GM21526 (cell line): ENCODE data around the gene NIM1K.
"Not testable (repeated sequence)": the region's sequence is repeated elsewhere in the genome, so short reads cannot be mapped to it uniquely, and the experiment has no call there.

Experiments
- ATAC-seq: cut with Tn5 transposase; IDR thresholded peaks from one replicate; pipeline ENCODE4 v1.9.1; 2021; ENCODE audit warnings: moderate library complexity; ENCODE audit not compliant: unreplicated experiment, low FRiP score

The NIM1K gene

DNA sequence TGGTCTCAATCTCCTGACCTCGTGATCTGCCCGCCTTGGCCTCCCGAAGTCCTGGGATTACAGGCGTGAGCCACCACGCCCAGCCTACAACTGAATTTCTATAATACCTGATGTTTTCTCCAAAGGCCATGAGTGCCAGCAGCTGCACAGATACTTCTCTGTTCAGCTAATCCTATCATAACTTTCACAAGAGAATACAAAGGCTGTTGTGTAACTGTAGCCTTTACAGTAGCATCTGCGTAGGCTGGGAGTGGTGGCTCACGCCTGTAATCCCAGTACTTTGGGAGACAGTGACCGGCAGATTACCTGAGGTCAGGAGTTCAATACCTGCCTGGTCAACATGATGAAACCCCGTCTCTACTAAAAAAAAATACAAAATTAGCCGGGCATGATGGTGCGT is 8.9 kb upstream of the NIM1K start:
- not testable (repeated sequence) for ATAC-seq

DNA sequence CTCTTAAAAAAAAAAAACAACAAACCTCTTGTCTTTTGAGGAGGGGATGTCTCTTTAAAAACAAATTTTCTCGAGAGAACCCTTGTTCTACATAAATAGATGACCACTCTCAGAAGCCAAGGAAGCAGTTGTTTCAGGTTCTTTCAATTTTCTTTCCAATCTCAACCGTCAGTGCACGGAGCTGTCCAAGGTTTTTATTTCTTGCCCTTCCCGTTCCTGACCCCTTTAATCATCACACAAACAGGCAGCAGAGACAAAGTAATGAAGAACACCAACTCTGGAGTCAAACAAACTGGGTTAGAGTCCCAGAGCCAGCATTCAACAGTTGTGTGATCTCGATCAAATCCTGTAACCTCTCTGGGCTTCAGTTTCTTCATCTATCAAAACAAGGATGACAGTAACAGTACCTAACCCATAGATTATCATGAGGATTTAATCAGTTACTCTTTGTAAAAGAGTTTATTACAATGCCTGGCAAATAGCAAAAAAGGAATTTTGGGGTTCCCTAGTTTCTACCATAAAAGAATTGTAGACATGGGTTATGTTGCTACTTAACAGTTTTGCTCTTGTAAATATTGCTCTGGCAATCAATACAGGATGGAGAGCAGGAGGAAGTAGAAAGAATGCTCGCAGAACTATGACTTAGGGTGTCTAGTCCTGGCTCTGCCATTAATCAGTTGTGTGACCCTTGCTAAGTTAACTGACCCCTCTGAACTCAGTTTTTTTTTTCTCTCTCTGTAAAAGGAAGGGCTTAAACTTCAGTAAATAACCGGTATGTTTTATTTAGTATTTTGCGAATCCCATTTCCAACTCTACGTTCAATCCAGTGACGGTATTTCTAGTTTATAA is 1.0 kb upstream of the NIM1K start:
- no peak for ATAC-seq

DNA sequence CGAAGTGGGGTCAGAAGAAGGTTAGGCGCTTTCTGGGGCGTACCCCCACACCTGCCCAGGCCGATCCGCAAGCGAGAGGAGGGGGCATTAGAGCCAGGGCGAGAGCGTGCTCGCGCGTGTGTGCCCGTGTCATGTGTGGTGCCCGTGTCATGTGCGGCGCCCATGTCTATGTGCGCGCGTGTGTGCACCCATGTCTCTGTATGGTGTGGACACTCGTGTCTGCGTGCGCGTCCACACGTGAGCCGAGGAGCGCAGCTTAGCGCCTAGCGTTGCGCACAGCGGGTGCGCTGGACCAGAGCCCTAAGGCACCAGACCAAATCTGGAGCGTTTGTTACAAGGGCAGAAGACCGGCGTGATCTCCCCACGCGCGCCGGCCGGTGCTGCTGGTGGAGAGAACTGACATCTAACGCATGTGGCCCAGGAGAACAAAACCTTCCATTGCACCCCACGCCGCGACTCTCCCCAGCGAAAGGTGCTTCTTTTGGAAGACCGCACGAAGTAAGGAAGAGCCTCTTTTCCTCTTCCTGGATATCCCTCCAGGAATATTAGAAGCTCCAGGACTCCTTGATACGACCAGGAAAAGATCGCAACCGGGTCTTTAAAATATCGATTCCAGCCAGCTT is 644 bp downstream of the NIM1K start:
- peak; percentile 18 for ATAC-seq

DNA sequence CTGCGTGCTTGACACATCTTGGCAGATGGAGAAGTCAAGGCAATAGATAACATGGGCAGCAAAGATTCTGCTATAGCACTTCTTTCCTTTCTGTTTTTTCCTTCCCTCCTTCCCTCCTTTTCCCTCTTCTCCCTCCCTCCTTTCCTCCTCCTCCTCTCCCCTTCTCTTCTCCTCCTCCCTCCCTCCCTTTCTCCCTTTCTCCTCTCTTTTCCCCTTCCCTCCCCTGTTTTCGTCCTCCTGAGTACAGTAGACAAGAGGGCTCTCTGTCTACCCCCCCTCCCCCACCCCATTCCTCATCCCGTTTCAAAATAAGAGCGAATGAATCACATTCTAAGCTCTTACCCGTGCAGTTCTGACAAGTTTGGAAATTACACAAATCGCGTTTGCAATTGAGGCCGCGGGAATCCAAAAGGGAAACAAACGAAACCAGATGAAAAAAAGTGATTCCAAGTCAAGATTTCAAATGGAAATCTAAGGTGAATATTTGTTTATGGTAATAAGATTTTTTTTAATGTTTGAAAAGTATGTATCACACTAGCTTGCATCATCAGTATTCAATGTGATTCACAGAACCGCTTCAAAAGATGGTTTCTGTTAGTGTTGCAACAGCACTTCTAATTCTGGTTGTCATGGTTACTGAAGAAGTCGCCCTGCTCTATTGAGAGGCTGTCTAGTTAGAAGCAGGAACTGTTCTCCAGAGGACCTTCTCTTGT is 1.3 kb downstream of the NIM1K start:
- ATAC-seq, result peak; percentile 63

DNA sequence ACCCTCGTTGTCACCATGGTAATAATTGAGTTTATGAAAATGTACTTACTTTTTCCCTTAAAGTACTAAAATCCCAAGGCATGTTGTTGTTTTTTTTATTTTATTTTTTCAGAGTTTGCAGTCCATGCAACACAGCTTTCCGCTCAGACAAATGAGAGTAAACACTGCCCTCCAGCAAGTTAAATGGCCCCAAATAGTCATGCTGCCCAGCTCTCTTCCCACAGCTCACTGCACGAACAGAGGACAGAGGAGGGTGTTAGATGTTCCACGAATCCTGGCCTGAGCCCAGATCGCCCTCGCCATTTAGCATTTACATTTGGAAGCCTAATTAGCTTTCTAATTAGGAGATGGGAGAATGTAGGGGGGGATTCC is 1.9 kb downstream of the NIM1K start:
- no peak for ATAC-seq

DNA sequence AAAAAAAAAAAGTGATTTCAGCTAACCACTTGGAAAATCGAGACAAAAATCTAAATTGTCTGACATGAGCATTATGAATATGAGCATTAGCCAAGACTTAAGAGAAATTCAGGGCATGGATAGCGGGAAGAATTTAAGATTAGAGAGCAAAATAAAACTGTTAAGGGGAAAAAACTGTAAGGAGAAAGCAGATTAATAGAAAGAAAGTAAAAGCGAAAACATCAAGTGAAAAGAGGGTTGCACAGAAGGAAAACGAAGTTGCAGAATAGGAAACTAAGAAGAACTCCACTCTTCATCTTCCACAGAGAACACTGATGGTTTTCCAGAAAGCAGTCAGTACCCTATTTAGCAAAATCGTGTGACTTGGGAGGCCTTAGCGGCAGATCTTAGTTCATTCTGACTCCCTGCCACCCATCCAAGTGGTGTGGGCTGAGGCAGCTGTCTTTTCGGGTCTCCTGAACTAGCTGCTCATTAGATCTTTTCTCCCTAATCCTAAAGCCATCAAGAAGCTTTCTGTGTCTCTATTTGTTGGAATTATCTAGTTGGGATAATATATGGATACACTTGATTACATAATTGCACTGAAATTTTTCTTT is 3.7 kb downstream of the NIM1K start:
- ATAC-seq, result no peak

DNA sequence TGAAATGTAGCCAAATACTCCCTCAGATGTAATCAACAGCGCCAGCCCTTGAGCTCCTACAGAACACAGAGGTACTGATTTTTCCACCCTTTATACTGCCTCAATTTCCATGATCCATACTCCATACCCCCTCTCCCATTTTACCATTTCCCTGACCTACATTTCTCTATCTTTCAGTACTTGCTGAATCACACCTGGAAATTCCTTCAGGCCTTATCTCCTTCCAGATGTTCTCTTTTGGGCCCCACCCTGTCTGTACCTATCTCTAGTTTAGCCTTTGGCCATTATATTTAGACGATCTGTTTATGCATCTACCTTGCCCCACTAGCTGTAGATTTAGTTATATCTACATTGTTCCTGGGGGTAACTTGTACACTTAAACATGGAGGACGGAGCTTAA is 5.5 kb downstream of the NIM1K start:
- no peak for ATAC-seq

DNA sequence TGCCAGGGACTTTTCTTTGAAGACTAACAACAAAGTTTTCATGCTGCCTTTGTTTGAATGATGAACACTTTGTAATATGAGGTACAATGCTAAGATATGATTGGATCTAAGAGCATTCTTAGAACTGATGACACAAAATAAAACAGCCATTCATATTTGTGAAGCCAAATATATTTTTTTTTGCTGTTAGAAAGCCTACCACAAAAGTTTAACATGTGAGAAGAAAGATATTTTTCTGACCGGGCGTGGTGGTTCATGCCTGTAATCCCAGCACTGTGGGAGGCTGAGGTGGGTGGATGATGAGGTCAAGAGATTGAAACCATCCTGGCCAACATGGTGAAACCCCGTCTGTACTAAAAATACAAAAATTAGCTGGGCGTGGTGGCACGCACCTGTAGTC is 9.4 kb downstream of the NIM1K start:
- not testable (repeated sequence) for ATAC-seq

DNA sequence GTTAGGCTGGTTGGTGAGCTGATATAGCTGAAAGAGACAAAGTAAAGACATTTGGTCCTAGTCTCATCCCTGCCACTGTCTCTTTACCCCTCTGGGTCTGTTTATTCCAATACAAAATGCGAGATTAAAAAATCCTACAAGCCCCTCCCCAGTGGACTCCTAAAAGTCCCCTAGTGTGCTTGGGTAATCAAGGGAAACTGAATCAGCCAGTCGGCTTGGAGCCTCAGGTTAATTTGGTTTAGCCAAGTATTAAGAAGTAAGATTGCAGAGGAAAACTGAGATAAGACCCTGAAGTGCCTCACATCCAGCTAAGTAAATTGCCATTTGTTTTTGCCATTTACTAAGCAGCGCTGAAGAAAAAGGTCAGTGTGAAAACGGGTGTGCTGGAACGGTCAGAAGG is 10.4 kb downstream of the NIM1K start:
- ATAC-seq, result no peak

DNA sequence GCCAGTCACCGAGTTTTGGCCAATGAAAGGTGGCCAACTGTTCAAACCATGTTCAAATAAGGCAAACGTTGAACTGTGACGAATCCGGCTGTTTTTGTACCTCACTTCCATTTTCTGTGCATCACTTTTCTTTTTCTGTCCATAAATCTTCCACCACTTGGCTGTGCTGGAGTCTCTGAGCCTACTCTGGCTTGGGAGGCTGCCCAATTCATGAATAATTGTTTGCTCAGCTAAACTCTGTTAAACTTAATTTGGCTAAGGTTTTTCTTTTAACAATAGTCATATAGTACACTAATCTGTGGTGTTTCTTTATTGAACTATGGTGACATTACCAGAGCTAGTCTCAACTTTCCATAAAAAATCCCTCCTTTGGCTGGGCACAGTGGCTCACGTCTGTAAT is 11.3 kb downstream of the NIM1K start:
- ATAC-seq, result no peak

DNA sequence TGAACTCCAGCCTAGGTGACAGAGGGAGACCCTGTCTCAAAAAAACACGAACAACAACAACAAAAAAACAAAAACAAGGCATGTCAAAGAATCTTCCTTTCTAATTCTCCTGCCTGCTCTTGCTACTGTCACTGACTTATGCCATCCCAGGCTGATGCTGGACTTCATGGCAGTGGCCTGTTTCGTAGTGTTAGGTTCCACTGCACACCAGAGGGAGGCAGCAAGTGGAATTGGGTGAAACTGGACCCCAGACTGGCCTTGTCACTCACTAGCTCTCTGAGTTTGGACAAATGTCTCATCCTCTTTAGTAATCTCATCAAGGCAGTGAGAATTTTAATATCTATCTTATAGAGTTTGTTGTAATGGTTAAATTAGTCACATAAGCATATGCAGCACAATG is 12.9 kb downstream of the NIM1K start:
- no peak for ATAC-seq

DNA sequence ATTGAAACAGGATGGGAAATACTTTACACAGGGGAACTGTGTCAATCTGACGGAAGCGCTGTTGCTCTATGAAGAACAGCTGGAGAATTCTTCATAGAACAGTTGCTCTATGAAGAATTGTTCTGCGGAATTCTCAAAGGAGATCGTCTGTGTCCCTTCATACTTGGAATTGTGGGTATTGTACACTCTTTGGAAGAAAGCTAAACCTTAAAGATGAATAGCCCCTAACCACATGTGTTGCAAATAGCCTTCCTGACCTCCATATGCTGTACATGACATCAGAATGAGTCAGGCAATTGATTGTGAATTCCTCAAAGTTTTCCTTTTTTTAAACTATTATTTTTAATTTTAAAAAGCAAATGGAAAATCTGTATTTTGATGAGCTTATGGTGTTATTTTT is 15.6 kb downstream of the NIM1K start:
- no peak for ATAC-seq

DNA sequence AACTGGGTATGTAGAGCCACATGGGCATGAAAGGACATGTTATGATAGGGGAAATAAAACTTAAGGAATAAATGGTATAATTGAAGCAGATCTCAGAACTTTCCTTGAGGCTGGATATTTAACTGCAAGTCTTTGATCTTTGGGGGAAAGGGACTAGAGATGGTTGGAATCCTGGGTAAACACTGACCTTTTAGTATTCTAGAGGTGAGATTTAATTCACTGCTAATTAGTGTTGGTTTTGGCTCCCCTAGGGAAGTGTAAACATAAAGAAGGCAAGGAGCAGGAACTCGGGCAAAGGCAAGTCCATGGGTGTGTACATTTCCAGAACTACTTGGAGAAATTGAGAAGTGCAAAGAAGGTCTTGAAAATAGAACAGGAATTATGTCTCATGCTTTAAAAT is 16.6 kb downstream of the NIM1K start:
- ATAC-seq, result no peak

DNA sequence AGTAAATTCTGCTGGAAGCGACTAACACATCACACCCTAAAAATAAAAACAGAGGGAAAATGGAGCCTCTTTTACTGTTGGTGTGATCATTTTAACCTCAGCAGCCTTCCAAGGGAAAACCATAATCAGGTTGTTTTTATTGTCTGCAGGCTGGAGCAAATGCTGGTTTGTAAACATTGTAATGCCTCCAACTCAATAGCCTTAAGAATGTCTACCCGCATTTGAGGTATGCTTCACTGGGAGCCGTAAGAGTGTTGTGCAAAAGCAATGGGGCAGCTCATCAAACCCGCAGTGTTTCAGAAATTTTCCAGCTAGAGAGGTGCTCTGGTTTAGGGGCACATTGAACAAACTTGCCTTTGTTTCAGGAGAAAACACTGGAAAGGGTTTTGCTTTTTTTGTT is 17.0 kb downstream of the NIM1K start:
- no peak for ATAC-seq

DNA sequence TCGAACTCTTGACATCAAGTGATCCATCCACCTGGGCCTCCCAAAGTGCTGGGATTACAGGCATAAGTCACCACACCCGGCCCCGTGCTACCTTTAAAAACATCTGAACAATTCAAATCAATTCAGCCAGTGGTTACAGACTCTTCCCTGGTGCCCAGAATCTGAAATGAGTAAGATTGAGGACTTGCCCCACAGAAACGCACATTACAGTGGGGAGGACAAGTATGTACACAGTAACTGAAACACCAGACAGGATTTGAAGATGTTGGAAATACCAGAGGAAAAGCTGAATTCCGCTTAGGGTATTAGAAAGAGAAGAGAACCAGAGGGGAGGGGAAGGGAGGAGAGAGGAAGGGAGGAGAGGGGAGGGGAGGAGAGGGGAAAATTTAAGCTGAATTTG is 17.8 kb downstream of the NIM1K start:
- no peak for ATAC-seq

DNA sequence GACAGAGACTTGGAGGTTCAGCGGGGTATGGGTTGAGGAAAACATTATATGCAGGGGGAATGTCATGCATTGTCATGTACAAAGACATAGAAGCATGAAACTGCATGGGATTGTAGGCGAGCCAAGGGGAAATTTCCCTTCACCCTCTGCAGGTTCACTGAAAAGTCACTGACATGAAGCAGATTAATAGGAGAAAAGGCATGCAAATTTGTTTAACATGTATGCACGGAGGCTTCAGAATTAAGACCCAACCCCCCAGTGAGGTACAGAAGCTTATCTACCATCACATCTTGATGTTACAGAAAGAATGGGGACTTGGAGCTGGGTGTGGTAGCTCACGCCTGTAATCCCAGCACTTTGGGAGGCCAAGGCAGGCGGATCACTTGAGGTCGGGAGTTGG is 18.5 kb downstream of the NIM1K start:
- no peak for ATAC-seq

DNA sequence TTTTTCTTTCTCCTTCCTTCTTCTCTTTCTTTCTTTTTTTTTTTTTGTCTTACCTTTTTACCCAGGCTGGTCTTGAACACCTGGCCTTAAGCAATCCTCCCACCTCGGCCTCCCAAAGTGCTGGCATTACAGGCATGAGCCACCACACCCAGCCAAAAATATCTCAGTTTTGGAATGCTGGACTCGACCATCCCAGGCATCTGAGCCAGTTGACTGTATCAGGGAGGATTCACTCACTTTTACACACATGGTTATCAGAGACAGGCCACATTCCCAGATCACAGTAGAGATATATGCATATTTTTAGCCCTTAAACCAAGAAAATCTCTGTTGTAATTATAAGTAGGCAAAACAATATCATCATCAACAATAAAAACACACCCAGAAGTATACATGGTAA is 21.9 kb downstream of the NIM1K start:
- no peak for ATAC-seq

DNA sequence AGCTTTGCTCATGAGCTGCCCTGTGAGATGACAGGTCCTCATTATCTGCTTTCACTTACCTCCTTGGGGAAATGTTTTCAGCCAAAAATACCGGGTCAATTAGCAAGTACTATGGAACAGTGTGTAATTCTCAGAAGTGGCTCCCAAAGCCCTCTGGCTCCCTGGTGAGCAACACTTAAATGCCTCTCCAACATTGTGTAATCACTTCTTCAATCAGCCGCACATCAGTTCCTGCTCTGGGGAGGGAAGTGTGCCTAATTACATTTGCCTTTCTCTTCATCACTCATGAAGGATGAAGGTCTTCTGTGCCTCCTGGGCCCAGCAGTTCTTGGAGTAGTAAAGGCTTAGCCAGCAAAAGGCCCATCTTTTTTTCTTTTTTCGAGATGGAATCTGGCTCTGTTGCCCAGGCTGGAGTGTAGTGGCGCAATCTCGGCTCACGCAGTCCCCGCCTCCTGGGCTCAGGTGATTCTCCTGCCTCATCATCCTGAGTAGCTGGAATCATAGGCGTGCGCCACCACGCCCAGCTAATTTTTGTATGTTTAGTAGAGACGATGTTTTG is 23.1 kb downstream of the NIM1K start:
- ATAC-seq, result no peak

DNA sequence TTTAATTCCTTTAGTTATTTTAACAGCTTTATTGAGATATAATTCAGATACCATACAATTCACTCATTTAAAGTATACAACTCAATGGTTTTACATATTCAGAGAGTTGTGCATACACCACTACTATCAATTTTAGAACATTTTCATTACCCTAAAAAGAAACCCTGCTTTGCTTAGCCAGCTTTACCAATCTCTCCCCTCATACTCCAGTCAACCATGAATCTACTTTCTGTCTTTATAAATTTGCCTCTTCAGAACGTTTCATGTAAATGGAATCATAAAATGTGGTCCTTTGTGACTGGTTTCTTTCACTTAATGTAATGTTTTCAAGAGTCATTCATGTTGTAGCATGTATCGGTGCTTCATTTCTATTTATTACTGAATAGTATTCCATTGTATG is 24.9 kb downstream of the NIM1K start:
- no peak for ATAC-seq

DNA sequence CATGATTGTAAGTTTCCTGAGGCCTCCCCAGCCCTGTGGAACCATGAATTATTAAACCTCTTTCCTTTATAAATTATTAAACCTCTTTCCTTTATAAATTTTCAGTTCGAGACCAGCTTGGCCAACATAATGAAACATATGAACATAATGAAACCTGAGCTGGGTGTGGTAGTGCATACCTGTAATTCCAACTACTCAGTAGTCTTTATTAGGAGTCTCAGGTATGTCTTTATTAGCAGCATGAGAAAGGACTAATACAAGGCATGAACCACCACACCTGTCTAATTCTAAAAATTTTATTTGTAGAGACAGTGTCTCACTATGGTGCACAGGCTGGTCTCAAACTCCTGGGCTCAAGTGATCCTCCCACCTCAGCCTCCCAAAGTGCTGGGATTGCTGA is 27.1 kb downstream of the NIM1K start:
- no peak for ATAC-seq

DNA sequence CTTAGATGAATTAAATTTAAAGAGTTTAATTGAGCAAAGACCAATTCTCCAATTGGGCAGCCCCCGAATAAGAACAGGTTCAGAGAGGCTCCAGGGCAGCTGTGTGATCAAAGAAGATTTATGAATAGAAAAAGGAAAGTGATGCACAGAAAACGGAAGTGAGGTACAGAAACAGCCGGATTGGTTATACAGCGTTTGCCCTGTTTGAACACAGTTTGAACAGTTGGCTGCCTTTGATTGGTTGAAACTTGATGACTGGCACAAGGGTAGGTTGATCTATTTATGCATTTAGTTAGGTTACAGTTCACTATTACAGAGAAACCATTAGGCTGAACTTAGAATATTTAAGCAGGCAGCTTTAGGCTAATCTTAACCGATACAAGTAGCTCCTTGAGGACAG is 29.5 kb downstream of the NIM1K start:
- no peak for ATAC-seq
